PC-9 (cell line): ENCODE data around the gene OR2L2. TPM values are rescaled to one million over a fixed set of nuclear protein-coding genes. Genes with fewer than 3 reads are reported as not detected.

Experiments
- Bru-seq: library from RNA; stranded (reverse); fragments of 400-500 nt; gene quantifications from one replicate; lab custom pipeline; 2021; lab: Mats Ljungman, UMichigan
- BruChase-seq, 2 experiments: library from RNA; stranded (reverse); fragments of 400-500 nt; gene quantifications; one replicate each; lab custom pipeline; 2021; lab: Mats Ljungman, UMichigan
- BruUV-seq: library from RNA; stranded (reverse); fragments of 400-500 nt; replicated peaks from 2 replicates; lab custom pipeline; 2021; lab: Mats Ljungman, UMichigan
- CTCF ChIA-PET: fragments of 300-600 bp; sonication (Branson Sonifier 250); formaldehyde crosslinking; loops from one replicate; lab custom pipeline; 2022; ENCODE audit warnings: antibody characterized with exemption; lab: Charles Lee
- POLR2A ChIA-PET: fragments of 300-600 bp; sonication (Branson Sonifier 250); formaldehyde crosslinking; loops from one replicate; lab custom pipeline; 2022; ENCODE audit warnings: antibody characterized with exemption; ENCODE audit not compliant: unreplicated experiment; lab: Charles Lee
- DNase-seq, 2 experiments: peaks; one replicate each; pipeline versions ENCODE4 v3.0.0 to v3.0.0-alpha.2; 2015 to 2022; ENCODE audit warnings: mixed read lengths in 1 of 2
- H2AFZ ChIP-seq: fragments of 200-600 bp; sonication (generic); 2 replicates; pipeline ENCODE4 v1.8.1; 2017; ENCODE audit warnings: antibody characterized with exemption
- H3F3A ChIP-seq: fragments of 200-600 bp; sonication (generic); 2 replicates; pipeline ENCODE4 v1.8.1; 2017; ENCODE audit warnings: antibody characterized with exemption, mild to moderate bottlenecking, low read depth; ENCODE audit not compliant: insufficient read depth
- H3K27ac ChIP-seq: fragments of 200-600 bp; sonication (generic); 2 replicates; pipeline ENCODE4 v1.6.1; 2016; ENCODE audit warnings: mixed run types
- H3K27me3 ChIP-seq: fragments of 200-600 bp; sonication (generic); 2 replicates; pipeline ENCODE4 v1.6.1; 2016; ENCODE audit warnings: low read depth, mixed run types; ENCODE audit not compliant: insufficient read depth
- H3K36me3 ChIP-seq: fragments of 200-600 bp; sonication (generic); 2 replicates; pipeline ENCODE4 v1.6.1; 2016; ENCODE audit warnings: low read depth, mixed run types
- H3K4me1 ChIP-seq: fragments of 200-600 bp; sonication (generic); replicated peaks from 2 replicates; pipeline ENCODE4 v1.6.1; 2016; ENCODE audit warnings: mixed run types; ENCODE audit not compliant: insufficient read depth
- H3K4me2 ChIP-seq: fragments of 200-600 bp; sonication (generic); 2 replicates; pipeline ENCODE4 v1.6.1; 2017; ENCODE audit warnings: mixed run types
- H3K4me3 ChIP-seq: fragments of 200-600 bp; sonication (generic); 2 replicates; pipeline ENCODE4 v1.6.1; 2016; ENCODE audit warnings: mixed run types
- H3K79me2 ChIP-seq: fragments of 200-600 bp; sonication (generic); 2 replicates; pipeline ENCODE4 v1.6.1; 2017; ENCODE audit warnings: low read depth, mixed run types
- H3K9me2 ChIP-seq: fragments of 200-600 bp; sonication (generic); 2 replicates; pipeline ENCODE4 v1.8.1; 2017; ENCODE audit warnings: mild to moderate bottlenecking; ENCODE audit not compliant: insufficient read depth
- H3K9me3 ChIP-seq: fragments of 200-600 bp; sonication (generic); 2 replicates; pipeline ENCODE4 v1.8.1; 2016; ENCODE audit warnings: low read depth; ENCODE audit not compliant: insufficient read depth
- H4K20me1 ChIP-seq: fragments of 200-600 bp; sonication (generic); 2 replicates; pipeline ENCODE4 v1.8.1; 2017; ENCODE audit not compliant: insufficient read depth
- EZH2 ChIP-seq: fragments of 200-600 bp; sonication (generic); IDR thresholded peaks from 2 replicates; pipeline ENCODE4 v1.8.0; 2017; ENCODE audit warnings: antibody characterized with exemption, low read depth
- intact Hi-C: fragments of 100-400 bp; cut with micrococcal nuclease; formaldehyde crosslinking; loops from one replicate; pipeline ENCODE4 v1.10.0; 2022; ENCODE audit not compliant: unreplicated experiment
- long read RNA-seq: library from polyadenylated mRNA; stranded (forward); transcript quantifications from one replicate; pipeline ENCODE4 v2.0.0, GENCODE V29; 2022
- total RNA-seq: library from RNA; stranded (reverse); gene quantifications from 2 replicates; pipeline ENCODE4 v1.2.3, GENCODE V29; 2021
- TF ChIP-seq, protein P1 (sequence below): fragments of 200-600 bp; sonication (generic); conservative IDR thresholded peaks from 2 replicates; pipeline ENCODE4 v1.6.1; 2017; ENCODE audit warnings: mixed run types, antibody characterized with exemption, mild to moderate bottlenecking, moderate library complexity

OR2L2 gene, protein sequence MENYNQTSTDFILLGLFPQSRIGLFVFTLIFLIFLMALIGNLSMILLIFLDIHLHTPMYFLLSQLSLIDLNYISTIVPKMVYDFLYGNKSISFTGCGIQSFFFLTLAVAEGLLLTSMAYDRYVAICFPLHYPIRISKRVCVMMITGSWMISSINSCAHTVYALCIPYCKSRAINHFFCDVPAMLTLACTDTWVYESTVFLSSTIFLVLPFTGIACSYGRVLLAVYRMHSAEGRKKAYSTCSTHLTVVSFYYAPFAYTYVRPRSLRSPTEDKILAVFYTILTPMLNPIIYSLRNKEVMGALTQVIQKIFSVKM
- total RNA-seq (0.10 and 0.13 TPM in 2 replicates), Bru-seq, nascent RNA (not detected), BruChase-seq, experiment 1, labeled RNA remaining after a 2-hour chase (not detected), BruChase-seq, experiment 2, labeled RNA remaining after a 6-hour chase (not detected)
- long read RNA-seq: 0 reads

DNA sequence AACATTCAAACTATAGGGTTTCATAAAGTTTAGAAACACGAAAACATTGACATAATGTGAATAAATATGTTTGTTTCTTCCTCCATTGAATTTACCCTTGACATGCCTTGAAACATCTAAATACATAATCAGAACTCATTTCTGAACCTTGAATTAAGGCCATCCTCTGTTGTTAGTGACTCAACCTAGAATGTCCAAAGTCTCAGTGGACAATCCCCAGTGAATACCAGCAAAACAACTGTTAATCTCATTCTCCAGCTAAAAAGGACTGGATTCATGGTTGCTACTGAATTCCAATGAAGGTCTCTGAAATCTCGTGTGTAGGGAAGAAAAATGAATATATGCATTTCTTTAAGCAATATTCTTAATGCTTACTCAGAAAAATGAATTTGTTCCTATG is at the start of gene OR2L2:
OR2L2 (plus strand) TSS at position 301 of the 400 bp plus-strand sequence. CDS start 8,198 bp downstream, outside the sequence.
- BruUV-seq: no TSS peak
- Histone ChIP-seq H3K9me3 (no peaks in the 10 kb centered on the region), H3K9me2 (no peaks in the 10 kb centered on the region), H3K36me3 (no peaks in the 10 kb centered on the region), H3K4me3 (no peak within 1 kb of the TSS), H3K27me3 (no peaks in the 10 kb centered on the region), H3K79me2 (no peaks in the 10 kb centered on the region), H3K4me2 (no peak within 1 kb of the TSS), H2AFZ (no peak within 1 kb of the TSS), H3K27ac (no peak within 1 kb of the TSS), H3F3A (no peaks in the 10 kb centered on the region), H4K20me1 (no peaks in the 10 kb centered on the region), H3K4me1 (no peaks in the 10 kb centered on the region)
- ChIA-PET CTCF (no interaction called here), POLR2A (no interaction called here)
- intact Hi-C loops: no loop called here
- no peak for TF ChIP-seq EZH2
- TF ChIP-seq, protein P1, sequence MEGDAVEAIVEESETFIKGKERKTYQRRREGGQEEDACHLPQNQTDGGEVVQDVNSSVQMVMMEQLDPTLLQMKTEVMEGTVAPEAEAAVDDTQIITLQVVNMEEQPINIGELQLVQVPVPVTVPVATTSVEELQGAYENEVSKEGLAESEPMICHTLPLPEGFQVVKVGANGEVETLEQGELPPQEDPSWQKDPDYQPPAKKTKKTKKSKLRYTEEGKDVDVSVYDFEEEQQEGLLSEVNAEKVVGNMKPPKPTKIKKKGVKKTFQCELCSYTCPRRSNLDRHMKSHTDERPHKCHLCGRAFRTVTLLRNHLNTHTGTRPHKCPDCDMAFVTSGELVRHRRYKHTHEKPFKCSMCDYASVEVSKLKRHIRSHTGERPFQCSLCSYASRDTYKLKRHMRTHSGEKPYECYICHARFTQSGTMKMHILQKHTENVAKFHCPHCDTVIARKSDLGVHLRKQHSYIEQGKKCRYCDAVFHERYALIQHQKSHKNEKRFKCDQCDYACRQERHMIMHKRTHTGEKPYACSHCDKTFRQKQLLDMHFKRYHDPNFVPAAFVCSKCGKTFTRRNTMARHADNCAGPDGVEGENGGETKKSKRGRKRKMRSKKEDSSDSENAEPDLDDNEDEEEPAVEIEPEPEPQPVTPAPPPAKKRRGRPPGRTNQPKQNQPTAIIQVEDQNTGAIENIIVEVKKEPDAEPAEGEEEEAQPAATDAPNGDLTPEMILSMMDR: no peak
- no peak for DNase-seq

DNA sequence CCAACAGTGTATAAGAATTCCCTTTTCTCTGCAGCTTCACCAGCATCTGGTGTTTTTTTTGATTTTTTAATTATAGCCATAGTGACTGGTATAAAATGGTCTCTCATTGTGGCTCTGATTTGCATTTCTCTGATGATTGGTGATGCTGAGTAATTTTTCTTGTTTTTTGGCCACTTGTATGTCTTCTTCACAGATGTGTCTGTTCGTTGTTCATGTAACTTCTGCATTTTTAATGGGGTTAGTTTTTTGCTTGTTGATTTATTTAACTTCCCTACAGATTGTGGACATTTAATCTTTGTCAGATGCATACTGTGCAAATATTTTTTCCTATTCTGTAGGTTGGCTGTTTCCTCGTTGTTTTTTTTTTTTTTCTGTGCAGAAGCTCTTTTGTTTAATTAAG is 36.9 kb upstream of the OR2L2 start:
- intact Hi-C loops: no loop called here
- H3K9me3 ChIP-seq: no peaks in the 10 kb centered on the region
- no peaks in the 10 kb centered on the region for H3K36me3 ChIP-seq
- H3K27me3 ChIP-seq: no peaks in the 10 kb centered on the region
- H3K79me2 ChIP-seq: no peaks in the 10 kb centered on the region
- TF ChIP-seq, protein P1: no peak
- no peak for TF ChIP-seq EZH2
- ChIA-PET POLR2A (no interaction called here), CTCF (no interaction called here)
- no peak overlapping the region for H3K27ac ChIP-seq
- no peak overlapping the region for H2AFZ ChIP-seq
- H3K9me2 ChIP-seq: no peaks in the 10 kb centered on the region
- H3F3A ChIP-seq: no peaks in the 10 kb centered on the region
- H3K4me3 ChIP-seq: no peak overlapping the region
- no peaks in the 10 kb centered on the region for H3K4me1 ChIP-seq
- no TSS peak for BruUV-seq
- no peak overlapping the region for H3K4me2 ChIP-seq
- no peaks in the 10 kb centered on the region for H4K20me1 ChIP-seq
- DNase-seq: no peak

DNA sequence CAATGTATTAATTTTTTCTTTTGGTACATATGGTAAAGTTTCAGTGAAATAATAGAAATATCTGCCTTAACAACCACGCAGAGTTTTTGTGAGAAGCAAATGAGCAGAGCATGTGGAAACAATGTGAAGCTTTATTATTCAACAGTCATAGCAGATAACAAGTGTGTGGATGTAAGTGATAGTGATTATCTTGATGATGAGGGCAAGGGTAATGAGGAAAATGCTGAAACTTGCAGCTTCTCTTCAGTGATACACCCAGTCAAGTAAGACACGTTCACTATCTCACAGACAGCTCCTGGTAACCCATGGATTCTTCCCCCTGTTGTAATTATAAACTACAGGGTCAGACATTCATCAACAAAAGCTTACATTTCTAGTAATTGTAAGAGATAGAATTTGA is 31.1 kb upstream of the OR2L2 start:
- H3F3A ChIP-seq: no peaks in the 10 kb centered on the region
- H3K27ac ChIP-seq: no peak overlapping the region
- H3K79me2 ChIP-seq: no peaks in the 10 kb centered on the region
- H3K4me3 ChIP-seq: no peak overlapping the region
- TF ChIP-seq, protein P1: no peak
- TF ChIP-seq EZH2: no peak
- no peaks in the 10 kb centered on the region for H4K20me1 ChIP-seq
- DNase-seq: no peak
- H3K4me2 ChIP-seq: no peak overlapping the region
- no TSS peak for BruUV-seq
- no peak overlapping the region for H2AFZ ChIP-seq
- H3K4me1 ChIP-seq: no peaks in the 10 kb centered on the region
- POLR2A ChIA-PET: no interaction called here
- intact Hi-C loops: no loop called here
- CTCF ChIA-PET: no interaction called here
- no peaks in the 10 kb centered on the region for H3K36me3 ChIP-seq
- no peaks in the 10 kb centered on the region for H3K9me2 ChIP-seq
- H3K27me3 ChIP-seq: no peaks in the 10 kb centered on the region
- H3K9me3 ChIP-seq: no peaks in the 10 kb centered on the region
